OCI-LY1 (cell line): ENCODE results near the gene SFMBT2.

ENCODE experiments used
- CTCF ChIP-seq: fragments of 200-600 bp; sonication (generic), shearing (Covaris generic); IDR thresholded peaks from 2 replicates; pipeline ENCODE4 v1.5.1; 2017; ENCODE audit warnings: mild to moderate bottlenecking, antibody characterized with exemption, low read length, moderate library complexity, mixed read lengths
- EZH2 ChIP-seq: fragments of 200-600 bp; sonication (generic), shearing (Covaris generic); IDR thresholded peaks from 2 replicates; pipeline ENCODE4 v1.8.0; 2017; ENCODE audit warnings: borderline replicate concordance, mixed run types, mild to moderate bottlenecking, antibody characterized with exemption, low read length, moderate library complexity, mixed read lengths

GRCh38 chr10:7412237-7412927, 1.5 kb upstream of the SFMBT2 start:
- TF ChIP-seq CTCF = no peak
- no peak for TF ChIP-seq EZH2
